ENCODE results near the gene SLC26A9.

The SLC26A9 gene

DNA sequence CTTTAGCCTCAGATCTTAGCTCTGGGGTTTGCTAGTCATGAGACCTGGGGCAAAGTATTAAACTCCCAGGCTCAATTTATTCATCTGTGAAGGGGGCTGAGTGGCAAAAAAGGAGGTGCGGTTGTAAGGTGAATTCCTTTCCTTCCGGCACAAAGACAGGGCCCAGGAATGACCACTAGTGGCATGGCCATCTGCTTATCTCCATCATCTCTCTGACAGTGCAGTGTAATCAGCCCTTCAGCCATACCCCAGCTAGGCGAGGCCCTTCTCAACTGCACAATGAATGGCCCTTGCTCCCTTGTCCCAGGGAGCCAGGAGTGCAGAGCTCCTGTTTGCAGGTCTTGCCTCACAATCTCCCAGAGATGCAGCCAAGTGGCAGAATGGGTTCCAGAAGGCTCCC, 5.6 kb upstream of the SLC26A9 start:
- no peak for DNase-seq (ENCODE audit: low read depth)

DNA sequence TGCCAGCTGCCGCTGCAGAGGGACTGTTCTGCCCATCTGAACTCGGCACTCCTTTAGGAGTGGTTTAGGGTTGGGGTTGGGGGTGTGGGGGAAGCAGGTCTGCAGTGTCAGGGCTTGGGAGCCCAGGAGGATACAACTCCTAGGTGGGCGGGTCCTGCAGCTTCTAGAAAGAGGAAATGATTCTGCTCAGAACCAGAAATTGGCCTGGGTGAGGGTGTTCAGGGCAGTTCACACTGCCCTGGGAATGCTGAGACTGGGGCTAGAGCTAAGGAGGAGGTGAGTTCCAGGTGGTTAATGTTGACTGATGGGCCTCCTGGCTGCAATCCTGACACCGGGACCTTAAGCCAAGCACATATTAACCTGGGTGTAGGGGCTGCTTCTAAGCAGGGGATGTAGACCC, 4.8 kb upstream of the SLC26A9 start:
- DNase-seq (ENCODE audit: low read depth) = no peak

DNA sequence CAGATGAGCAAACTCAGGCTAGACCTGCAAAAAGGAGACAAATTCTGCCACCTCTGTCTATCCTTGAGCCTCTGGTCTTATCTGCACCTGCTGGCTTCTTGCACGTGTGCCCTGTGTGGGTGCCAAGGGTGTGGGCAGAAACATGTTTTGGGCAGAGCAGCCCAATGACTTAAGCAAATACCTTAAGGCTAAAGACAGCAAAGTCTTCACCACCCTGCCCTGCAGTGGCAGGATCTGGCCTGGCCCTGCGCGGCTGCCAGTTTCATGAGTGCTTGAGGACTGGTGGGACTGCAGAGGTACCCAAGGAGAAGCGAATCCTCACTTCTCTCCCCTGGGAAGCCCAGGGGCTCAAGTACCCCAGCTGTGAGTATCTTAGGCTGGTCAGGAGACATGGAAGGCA, 3.8 kb upstream of the SLC26A9 start:
- no peak for DNase-seq (ENCODE audit: low read depth)

GRCh38 chr1:205945069-205945468, 1.8 kb upstream of the SLC26A9 start:
- DNase-seq (ENCODE audit: low read depth) = no peak

DNA sequence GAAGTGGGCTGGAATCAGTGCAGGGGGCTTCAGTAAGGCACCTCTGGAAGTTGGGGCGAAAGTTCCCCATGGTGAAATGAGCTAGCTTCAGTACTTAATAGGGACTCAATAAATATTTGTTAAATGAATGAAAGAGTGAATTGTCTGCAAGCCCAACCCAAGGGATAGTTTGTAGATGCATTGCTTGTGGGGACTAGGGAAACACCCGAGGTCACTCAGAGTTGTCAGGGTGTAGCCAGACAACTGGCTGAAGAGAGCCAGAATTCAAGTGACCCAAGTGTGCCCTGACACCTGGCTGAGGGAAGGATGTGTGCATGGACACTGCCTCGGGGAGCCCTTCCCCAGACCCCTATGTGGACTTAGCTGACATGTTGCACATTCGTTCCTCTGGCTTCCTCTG, 1.3 kb upstream of the SLC26A9 start:
- no peak for DNase-seq (ENCODE audit: low read depth)

DNA sequence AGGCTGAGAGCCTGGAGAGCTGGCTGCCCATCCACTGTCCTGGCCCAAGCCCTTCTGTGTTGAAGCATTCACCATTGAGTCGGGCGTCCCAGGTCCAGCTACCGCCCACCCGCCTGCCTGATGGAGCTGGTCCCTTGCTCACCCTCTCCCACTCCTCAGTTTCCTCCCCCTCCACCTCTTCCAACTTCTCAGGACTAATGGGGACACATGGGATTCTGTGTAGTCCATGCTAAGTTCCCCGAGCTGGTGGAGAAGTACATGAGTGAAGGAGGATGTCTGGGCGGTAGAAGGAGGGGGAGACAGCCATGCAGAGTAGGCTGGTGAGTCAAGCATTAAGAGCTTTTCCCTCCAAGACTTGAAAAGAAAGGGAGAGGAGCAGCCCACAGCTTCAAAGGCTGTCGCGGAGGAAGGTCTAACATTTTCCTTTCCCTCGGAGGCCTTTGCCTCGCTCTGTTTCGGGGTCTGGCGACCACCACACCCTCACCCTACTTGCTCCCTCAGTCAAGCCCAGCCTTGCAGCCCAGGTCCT, 561 bp downstream of the SLC26A9 start:
- no peak for DNase-seq (ENCODE audit: low read depth)

GRCh38 chr1:205940710-205941109, 2.5 kb downstream of the SLC26A9 start:
- no peak for DNase-seq (ENCODE audit: low read depth)

DNA sequence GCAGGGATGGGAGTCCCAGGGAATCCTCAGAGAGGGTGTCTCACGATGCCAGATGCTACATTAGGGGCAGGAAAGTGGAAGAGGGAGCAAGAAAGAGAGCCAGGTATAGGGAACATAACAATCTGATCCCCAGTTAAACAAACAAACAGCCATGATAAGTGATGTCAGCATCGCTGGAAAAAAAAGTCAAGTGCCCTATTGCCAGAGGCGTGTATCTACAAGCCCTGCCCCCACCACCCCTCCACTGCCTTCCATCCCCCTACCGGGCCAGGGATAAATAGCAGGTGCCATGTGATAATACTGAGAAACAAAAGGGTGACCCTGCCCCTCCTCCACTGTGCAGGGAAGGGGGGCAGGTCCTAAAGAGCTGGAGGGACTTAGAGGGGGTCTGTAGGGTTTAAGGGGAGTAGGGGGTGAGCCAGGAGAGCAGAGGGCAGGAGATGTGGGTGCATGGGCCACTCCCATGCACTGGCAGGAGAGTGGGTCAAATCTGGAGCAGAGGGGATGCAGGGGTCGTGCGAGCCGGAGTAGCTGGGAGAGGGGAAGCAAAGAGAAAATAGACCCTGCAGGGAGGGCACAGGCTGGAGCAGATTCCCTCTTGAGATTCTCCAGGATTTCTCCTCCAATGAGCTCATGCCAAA, 3.4 kb downstream of the SLC26A9 start:
- no peak for DNase-seq (ENCODE audit: low read depth)

GRCh38 chr1:205938682-205939081, 4.6 kb downstream of the SLC26A9 start:
- DNase-seq (ENCODE audit: low read depth) = no peak

DNA sequence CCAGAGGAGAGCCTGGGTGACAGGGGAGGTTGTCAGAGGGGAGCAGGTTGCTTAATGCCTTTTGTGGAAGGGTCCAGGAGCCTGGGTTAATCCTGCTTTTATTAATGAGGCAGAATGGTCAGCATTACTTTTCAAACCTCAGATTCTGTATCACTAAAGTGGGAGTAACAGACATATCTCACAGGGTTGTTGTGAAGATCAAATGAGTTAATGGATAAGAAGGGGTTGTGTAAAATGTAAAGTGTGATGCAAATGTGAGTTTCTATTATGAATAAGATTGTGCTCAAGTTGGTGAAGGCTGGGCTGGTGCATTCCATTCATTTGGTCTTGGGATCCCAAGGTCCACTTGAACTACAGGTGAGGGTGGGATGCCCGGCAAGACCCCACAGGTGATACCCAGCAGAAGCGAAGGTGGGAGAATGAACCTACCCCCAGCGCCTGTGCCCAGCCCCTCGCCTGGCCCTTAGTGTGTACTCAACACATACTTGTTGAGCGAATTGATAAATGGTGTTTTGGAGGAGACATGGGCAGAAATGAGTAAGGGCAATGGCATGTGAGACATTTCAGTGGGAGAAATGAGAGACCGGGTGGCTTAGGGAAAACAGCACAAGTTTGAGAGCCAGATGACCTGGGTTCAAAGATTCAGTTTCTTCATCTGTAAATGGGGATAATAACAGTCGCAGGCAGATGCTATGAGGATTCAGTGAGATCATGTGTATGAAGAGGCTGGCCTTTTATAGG, 6.2 kb downstream of the SLC26A9 start:
- no peak for DNase-seq (ENCODE audit: low read depth)

- no peak for DNase-seq (ENCODE audit: low read depth)
Observed at GRCh38 chr1:205936311-205936710, 6.9 kb downstream of the SLC26A9 start.

GRCh38 chr1:205935869-205936268, 7.4 kb downstream of the SLC26A9 start:
- no peak for DNase-seq (ENCODE audit: low read depth)

GRCh38 chr1:205934788-205935187, 8.5 kb downstream of the SLC26A9 start:
- no peak for DNase-seq (ENCODE audit: low read depth)

GRCh38 chr1:205933671-205934618, 9.3 kb downstream of the SLC26A9 start:
- DNase-seq (ENCODE audit: low read depth) = no peak

GRCh38 chr1:205932776-205933175, 10.5 kb downstream of the SLC26A9 start:
- DNase-seq (ENCODE audit: low read depth) = no peak

GRCh38 chr1:205930799-205931281, 12.4 kb downstream of the SLC26A9 start:
- DNase-seq (ENCODE audit: low read depth) = no peak

GRCh38 chr1:205930195-205930577, 13.1 kb downstream of the SLC26A9 start:
- DNase-seq (ENCODE audit: low read depth) = no peak

DNA sequence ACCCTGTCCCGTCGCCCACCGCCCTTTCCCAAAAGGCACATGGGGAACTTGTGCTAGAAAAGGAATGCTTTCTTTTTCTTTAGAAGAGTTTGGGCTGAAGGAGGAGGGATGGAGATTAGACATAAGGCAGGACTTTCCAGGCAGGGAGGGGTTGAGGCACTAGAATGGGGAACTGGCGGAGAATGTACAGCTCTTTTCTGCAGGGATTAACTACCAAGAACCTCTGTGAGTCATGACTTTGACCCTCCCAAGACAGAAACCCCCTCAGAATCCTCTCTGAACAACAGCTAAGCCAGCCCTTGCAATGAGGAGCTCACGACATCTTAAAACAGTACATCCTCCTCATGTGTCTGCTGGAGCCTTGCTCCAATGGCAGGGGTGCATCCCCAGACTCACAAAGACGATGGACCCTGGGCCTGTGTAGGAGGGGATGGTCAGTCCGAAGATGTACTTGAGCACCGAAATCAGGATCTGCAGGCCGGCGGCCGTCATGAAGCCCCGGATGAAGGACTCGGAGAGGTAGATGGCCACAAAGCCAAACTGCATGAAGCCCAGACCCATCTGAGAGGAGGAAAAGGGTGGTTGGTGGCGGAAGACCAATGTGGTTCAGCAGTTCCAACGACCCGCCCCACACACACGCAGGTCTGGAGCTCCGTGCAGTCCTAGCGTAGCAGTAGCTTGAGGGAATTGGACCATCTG, 13.6 kb downstream of the SLC26A9 start:
- no peak for DNase-seq (ENCODE audit: low read depth)

DNA sequence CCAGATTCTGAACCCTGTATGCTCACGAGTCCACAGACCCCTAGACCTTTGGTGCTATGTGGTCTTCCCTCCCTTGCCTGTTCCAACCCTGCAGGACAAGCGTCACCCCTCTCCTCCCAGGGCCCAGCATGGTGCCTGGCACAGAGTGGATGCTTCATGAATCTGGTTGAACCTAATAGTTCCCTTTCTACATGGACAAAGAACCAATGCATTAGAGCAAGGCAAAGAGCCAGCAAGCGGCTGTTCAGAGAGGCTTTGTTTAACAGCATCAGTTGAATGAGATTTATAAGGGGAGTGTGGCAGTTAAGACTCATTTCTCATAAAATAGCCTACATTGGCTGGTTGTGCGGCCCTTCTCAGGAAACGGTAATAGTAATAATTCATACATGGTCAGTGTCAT, 14.9 kb downstream of the SLC26A9 start:
- DNase-seq (ENCODE audit: low read depth) = no peak

DNA sequence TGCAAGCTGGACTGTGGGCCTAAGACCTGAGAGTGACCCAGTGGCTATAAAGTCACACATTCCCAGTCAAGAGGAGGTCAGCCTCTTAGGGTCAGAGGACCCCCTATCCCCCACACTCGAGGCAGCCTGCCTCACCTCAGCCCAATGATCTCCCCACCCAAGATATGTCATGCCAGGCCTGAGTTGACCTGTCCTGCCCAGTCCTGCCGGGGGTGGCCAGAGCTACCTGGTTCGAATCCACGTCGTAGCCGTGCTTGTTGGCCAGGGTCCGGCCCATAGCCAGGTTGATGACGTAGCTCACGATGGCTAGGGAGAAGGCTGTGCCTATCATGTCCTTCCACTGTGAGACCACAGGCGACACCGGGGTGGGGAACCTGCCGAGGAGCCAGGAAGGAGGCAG, 15.6 kb downstream of the SLC26A9 start:
- DNase-seq (ENCODE audit: low read depth) = no peak

- DNase-seq (ENCODE audit: low read depth) = no peak
Observed at GRCh38 chr1:205927247-205927646, 16.0 kb downstream of the SLC26A9 start.

- DNase-seq (ENCODE audit: low read depth) = no peak
Observed at GRCh38 chr1:205926636-205927035, 16.6 kb downstream of the SLC26A9 start.
